Rectal smooth muscle tissue (tissue), 1 donor: ENCODE measurements around the gene HEPHL1.

ENCODE experiments used
- H3K27ac ChIP-seq: one replicate; pipeline ENCODE4 v1.7.0; 2013; ENCODE audit warnings: low read depth, low read length, inconsistent platforms
- H3K27me3 ChIP-seq: one replicate; pipeline ENCODE4 v1.7.0; 2013; ENCODE audit warnings: low read length; ENCODE audit not compliant: control insufficient read depth, insufficient read depth
- H3K36me3 ChIP-seq: one replicate; pipeline ENCODE4 v1.7.0; 2013; ENCODE audit warnings: low read length; ENCODE audit not compliant: control insufficient read depth, insufficient read depth
- H3K4me1 ChIP-seq: one replicate; pipeline ENCODE4 v1.7.0; 2013; ENCODE audit warnings: low read length; ENCODE audit not compliant: control insufficient read depth, insufficient read depth
- H3K4me3 ChIP-seq: one replicate; pipeline ENCODE4 v1.7.0; 2013; ENCODE audit warnings: low read length
- H3K9ac ChIP-seq: one replicate; pipeline ENCODE4 v1.7.0; 2013; ENCODE audit warnings: low read length

HEPHL1 gene

GRCh38 chr11:94027210-94027609, 6.1 kb downstream of the HEPHL1 start:
- Histone ChIP-seq H3K4me1 (no peaks in the 10 kb centered on the region), H3K9ac (no peak overlapping the region), H3K27me3 (no peaks in the 10 kb centered on the region), H3K36me3 (no peaks in the 10 kb centered on the region), H3K4me3 (no peak overlapping the region), H3K27ac (no peak overlapping the region)

- H3K4me1 ChIP-seq: no peaks in the 10 kb centered on the region
- no peak overlapping the region for H3K27ac ChIP-seq
- H3K27me3 ChIP-seq: no peaks in the 10 kb centered on the region
- no peak overlapping the region for H3K4me3 ChIP-seq
- no peak overlapping the region for H3K9ac ChIP-seq
- H3K36me3 ChIP-seq: no peaks in the 10 kb centered on the region
These were observed 7.3 kb downstream of the HEPHL1 start for GRCh38 chr11:94028436-94028835.

- Histone ChIP-seq H3K27ac (no peak overlapping the region), H3K27me3 (no peaks in the 10 kb centered on the region), H3K4me3 (no peak overlapping the region), H3K4me1 (no peaks in the 10 kb centered on the region), H3K36me3 (no peaks in the 10 kb centered on the region), H3K9ac (no peak overlapping the region)
These were observed 8.9 kb downstream of the HEPHL1 start for GRCh38 chr11:94030059-94030458.

- H3K36me3 ChIP-seq: no peaks in the 10 kb centered on the region
- no peaks in the 10 kb centered on the region for H3K27me3 ChIP-seq
- H3K4me3 ChIP-seq: no peak overlapping the region
- no peaks in the 10 kb centered on the region for H3K4me1 ChIP-seq
- H3K9ac ChIP-seq: no peak overlapping the region
- no peak overlapping the region for H3K27ac ChIP-seq
These were observed 10.5 kb downstream of the HEPHL1 start for GRCh38 chr11:94031625-94032024.

GRCh38 chr11:94032066-94032465, 10.9 kb downstream of the HEPHL1 start:
- Histone ChIP-seq H3K9ac (no peak overlapping the region), H3K4me1 (no peaks in the 10 kb centered on the region), H3K4me3 (no peak overlapping the region), H3K27ac (no peak overlapping the region), H3K27me3 (no peaks in the 10 kb centered on the region), H3K36me3 (no peaks in the 10 kb centered on the region)

GRCh38 chr11:94032725-94033124, 11.6 kb downstream of the HEPHL1 start:
- H3K4me3 ChIP-seq: no peak overlapping the region

GRCh38 chr11:94034207-94034606, 13.1 kb downstream of the HEPHL1 start:
- H3K4me3 ChIP-seq: no peak overlapping the region
- H3K27ac ChIP-seq: no peak overlapping the region
- H3K4me1 ChIP-seq: no peaks in the 10 kb centered on the region
- H3K9ac ChIP-seq: no peak overlapping the region
- H3K36me3 ChIP-seq: no peaks in the 10 kb centered on the region
- no peaks in the 10 kb centered on the region for H3K27me3 ChIP-seq

More at GRCh38 chr11:94032725-94033124, 11.6 kb downstream of the HEPHL1 start:
- no peak overlapping the region for H3K9ac ChIP-seq
- no peaks in the 10 kb centered on the region for H3K36me3 ChIP-seq
- H3K27me3 ChIP-seq: no peaks in the 10 kb centered on the region
- no peak overlapping the region for H3K27ac ChIP-seq
- no peaks in the 10 kb centered on the region for H3K4me1 ChIP-seq

- no peaks in the 10 kb centered on the region for H3K4me1 ChIP-seq
- H3K27me3 ChIP-seq: no peaks in the 10 kb centered on the region
- no peak overlapping the region for H3K27ac ChIP-seq
- no peak overlapping the region for H3K4me3 ChIP-seq
- H3K9ac ChIP-seq: no peak overlapping the region
- no peaks in the 10 kb centered on the region for H3K36me3 ChIP-seq
These were observed 14.9 kb downstream of the HEPHL1 start for GRCh38 chr11:94036096-94036495.

GRCh38 chr11:94043241-94043640, 22.1 kb downstream of the HEPHL1 start:
- no peaks in the 10 kb centered on the region for H3K36me3 ChIP-seq
- H3K27ac ChIP-seq: no peak overlapping the region

GRCh38 chr11:94046796-94047195, 25.6 kb downstream of the HEPHL1 start:
- Histone ChIP-seq H3K4me3 (no peak overlapping the region), H3K36me3 (no peaks in the 10 kb centered on the region), H3K27ac (no peak overlapping the region), H3K27me3 (no peaks in the 10 kb centered on the region), H3K9ac (no peak overlapping the region), H3K4me1 (no peaks in the 10 kb centered on the region)

More at GRCh38 chr11:94043241-94043640, 22.1 kb downstream of the HEPHL1 start:
- no peaks in the 10 kb centered on the region for H3K27me3 ChIP-seq
- no peaks in the 10 kb centered on the region for H3K4me1 ChIP-seq
- no peak overlapping the region for H3K9ac ChIP-seq
- H3K4me3 ChIP-seq: no peak overlapping the region

GRCh38 chr11:94048032-94048709, 27.0 kb downstream of the HEPHL1 start:
- no peak overlapping the region for H3K27ac ChIP-seq
- no peak overlapping the region for H3K4me3 ChIP-seq
- no peaks in the 10 kb centered on the region for H3K27me3 ChIP-seq
- H3K4me1 ChIP-seq: no peaks in the 10 kb centered on the region
- H3K9ac ChIP-seq: no peak overlapping the region
- H3K36me3 ChIP-seq: no peaks in the 10 kb centered on the region

GRCh38 chr11:94049351-94049750, 28.2 kb downstream of the HEPHL1 start:
- Histone ChIP-seq H3K27ac (no peak overlapping the region), H3K36me3 (no peaks in the 10 kb centered on the region), H3K27me3 (no peaks in the 10 kb centered on the region), H3K4me3 (no peak overlapping the region), H3K4me1 (no peaks in the 10 kb centered on the region), H3K9ac (no peak overlapping the region)

GRCh38 chr11:94058630-94059029, 37.5 kb downstream of the HEPHL1 start:
- no peaks in the 10 kb centered on the region for H3K27me3 ChIP-seq
- H3K4me1 ChIP-seq: no peaks in the 10 kb centered on the region
- H3K36me3 ChIP-seq: no peaks in the 10 kb centered on the region
- H3K9ac ChIP-seq: no peak overlapping the region
- H3K27ac ChIP-seq: no peak overlapping the region
- H3K4me3 ChIP-seq: no peak overlapping the region
